HCT116 (cell line): ENCODE measurements around the gene PTCH2. TPM values are rescaled to one million over a fixed set of nuclear protein-coding genes. Genes with fewer than 3 reads are reported as not detected.

Experiments used
- ATAC-seq: fragments of 200-7000 bp; cut with Tn5 transposase; 2 replicates; pipeline ENCODE4 v1.9.1; 2020; ENCODE audit warnings: mild to moderate bottlenecking, moderate library complexity
- BruUV-seq: library from RNA; stranded (reverse); fragments of 400-500 nt; replicated peaks from 2 replicates; lab custom pipeline; 2021; lab: Mats Ljungman, UMichigan
- CTCF ChIA-PET: fragments of 300-600 bp; sonication (Branson Sonifier 250); formaldehyde crosslinking; loops from one replicate; lab custom pipeline; 2021; ENCODE audit warnings: antibody characterized with exemption; lab: Charles Lee
- POLR2A ChIA-PET: fragments of 300-600, 350-600 bp; sonication (Branson Sonifier 250); formaldehyde crosslinking; loops from one replicate; lab custom pipeline; 2021; ENCODE audit warnings: antibody characterized with exemption; lab: Charles Lee
- RAD21 ChIA-PET, 2 experiments: fragments of 300-600 bp; sonication (Branson Sonifier 250); formaldehyde crosslinking; loops; one replicate each; lab custom pipeline; 2023; ENCODE audit warnings: low total read pairs in 2 of 2; ENCODE audit not compliant: uncharacterized antibody in 2 of 2, unreplicated experiment in 2 of 2, low non-redundant PET in 1 of 2; lab: Charles Lee
- DNase-seq: peaks from one replicate; pipeline ENCODE4 v3.0.0-alpha.2; 2010; ENCODE audit warnings: low read depth, low spot score
- H2AFZ ChIP-seq: fragments of 200-600 bp; shearing (Covaris generic), sonication (generic); 2 replicates; pipeline ENCODE4 v1.6.1; 2017; ENCODE audit warnings: low read depth, mixed run types, mixed read lengths, antibody characterized with exemption, low read length; ENCODE audit not compliant: poor library complexity, severe bottlenecking
- H3K27ac ChIP-seq: 2 replicates; pipeline ENCODE4 v1.5.1; 2012; ENCODE audit warnings: low read depth, low read length
- H3K27me3 ChIP-seq: fragments of 200-600 bp; sonication (generic); 2 replicates; pipeline ENCODE4 v1.6.1; 2016; ENCODE audit warnings: mixed run types, low read length, mixed read lengths; ENCODE audit not compliant: insufficient read depth
- H3K36me3 ChIP-seq, 2 experiments: fragments of 200-500 bp in 1 of 2; fragments of 200-600 bp in 1 of 2; sonication (Bioruptor generic) in 1 of 2; sonication (generic) in 1 of 2; 2 replicates each; pipeline versions ENCODE4 v1.5.1 to v1.6.1; 2014 to 2016; ENCODE audit warnings: low read length in 2 of 2, inconsistent platforms in 1 of 2, mixed read lengths in 1 of 2, mixed run types in 1 of 2; ENCODE audit not compliant: insufficient read depth in 2 of 2, control insufficient read depth in 1 of 2
- H3K4me1 ChIP-seq, 2 experiments: fragments of 200-600 bp in 1 of 2; sonication (generic) in 1 of 2; 2 replicates each; pipeline versions ENCODE4 v1.5.1 to v1.6.1; 2012 to 2017; ENCODE audit warnings: low read length in 2 of 2, inconsistent platforms in 1 of 2, mild to moderate bottlenecking in 1 of 2, mixed read lengths in 1 of 2, mixed run types in 1 of 2, moderate library complexity in 1 of 2; ENCODE audit not compliant: insufficient read depth in 2 of 2, control insufficient read depth in 1 of 2
- H3K4me2 ChIP-seq: fragments of 200-600 bp; sonication (generic); 2 replicates; pipeline ENCODE4 v1.6.1; 2017; ENCODE audit warnings: mixed run types, low read length, mixed read lengths
- H3K4me3 ChIP-seq, 2 experiments: fragments of 200-600 bp in 1 of 2; sonication (generic) in 1 of 2; replicated peaks in 1 of 2; 2 replicates each; pipeline ENCODE4 v1.5.1; 2011 to 2016; ENCODE audit warnings: low read length in 2 of 2, control low read depth in 1 of 2, low read depth in 1 of 2, mild to moderate bottlenecking in 1 of 2, mixed read lengths in 1 of 2, mixed run types in 1 of 2
- H3K79me2 ChIP-seq: fragments of 200-600 bp; sonication (generic); 2 replicates; pipeline ENCODE4 v1.6.1; 2017; ENCODE audit warnings: mild to moderate bottlenecking, mixed run types, low read length, moderate library complexity, mixed read lengths; ENCODE audit not compliant: insufficient read depth
- H3K9ac ChIP-seq: fragments of 200-600 bp; sonication (generic); 2 replicates; pipeline ENCODE4 v1.6.1; 2016; ENCODE audit warnings: low read length, mixed read lengths
- H3K9me2 ChIP-seq: fragments of 200-600 bp; sonication (generic), shearing (Covaris generic); 2 replicates; pipeline ENCODE4 v1.6.1; 2017; ENCODE audit warnings: mixed run types, mild to moderate bottlenecking, moderate library complexity; ENCODE audit not compliant: insufficient read depth
- H3K9me3 ChIP-seq, 2 experiments: fragments of 200-500 bp in 1 of 2; fragments of 200-600 bp in 1 of 2; sonication (Bioruptor generic) in 1 of 2; sonication (generic) in 1 of 2; 2 replicates each; pipeline ENCODE4 v1.6.1; 2014 to 2017; ENCODE audit warnings: low read length in 2 of 2, mixed read lengths in 2 of 2, inconsistent platforms in 1 of 2, low read depth in 1 of 2, mild to moderate bottlenecking in 1 of 2, mixed run types in 1 of 2, moderate library complexity in 1 of 2; ENCODE audit not compliant: control insufficient read depth in 1 of 2, insufficient read depth in 1 of 2
- H4K20me1 ChIP-seq: fragments of 200-600 bp; sonication (generic), shearing (Covaris generic); 2 replicates; pipeline ENCODE4 v1.6.1; 2017; ENCODE audit warnings: mixed run types, mild to moderate bottlenecking, moderate library complexity; ENCODE audit not compliant: insufficient read depth
- CEBPB ChIP-seq: IDR thresholded peaks from 2 replicates; pipeline ENCODE4 v1.6.1; 2012; ENCODE audit warnings: low read depth
- EGR1 ChIP-seq: IDR thresholded peaks from 2 replicates; pipeline ENCODE4 v1.6.1; 2012; ENCODE audit warnings: low read depth
- ELF1 ChIP-seq: IDR thresholded peaks from 2 replicates; pipeline ENCODE4 v1.6.1; 2012; ENCODE audit warnings: low read depth, borderline replicate concordance
- EZH2 ChIP-seq: fragments of 200-600 bp; sonication (generic); IDR thresholded peaks from 2 replicates; pipeline ENCODE4 v1.6.1; 2017; ENCODE audit warnings: antibody characterized with exemption, mixed run types
- EZH2phosphoT487 ChIP-seq: fragments of 200-600 bp; IDR thresholded peaks from 2 replicates; pipeline ENCODE4 v1.6.1; 2018; ENCODE audit warnings: antibody characterized with exemption, borderline replicate concordance
- POLR2A ChIP-seq: IDR thresholded peaks from 2 replicates; pipeline ENCODE4 v1.7.0; 2011; ENCODE audit warnings: borderline replicate concordance; ENCODE audit not compliant: insufficient read depth, insufficient read length; ENCODE audit errors: extremely low read depth
- POLR2AphosphoS5 ChIP-seq: IDR thresholded peaks from 2 replicates; pipeline ENCODE4 v1.6.1; 2011; ENCODE audit warnings: mild to moderate bottlenecking, low read depth, low read length, moderate library complexity
- RAD21 ChIP-seq: IDR thresholded peaks from 2 replicates; pipeline ENCODE4 v1.6.1; 2012; ENCODE audit warnings: low read depth, mild to moderate bottlenecking
- SIN3A ChIP-seq: IDR thresholded peaks from 2 replicates; pipeline ENCODE4 v1.6.1; 2012; ENCODE audit warnings: low read depth
- SP1 ChIP-seq: IDR thresholded peaks from 2 replicates; pipeline ENCODE4 v1.6.1; 2012; ENCODE audit warnings: low read depth
- SRF ChIP-seq: IDR thresholded peaks from 2 replicates; pipeline ENCODE4 v1.6.1; 2012; ENCODE audit warnings: low read depth
- TCF7L2 ChIP-seq: IDR thresholded peaks from 2 replicates; pipeline ENCODE4 v1.7.0; 2011; ENCODE audit warnings: borderline replicate concordance, inconsistent platforms; ENCODE audit not compliant: insufficient read depth, insufficient read length; ENCODE audit errors: extremely low read depth
- ZFX ChIP-seq: fragments of 450-650 bp; IDR thresholded peaks from 2 replicates; pipeline ENCODE4 v1.6.1; 2017
- ZNF274 ChIP-seq: fragments of 200-500 bp; sonication (Bioruptor generic); IDR thresholded peaks from 2 replicates; pipeline ENCODE4 v1.6.1; 2014; ENCODE audit warnings: mild to moderate bottlenecking, low read depth, low read length, inconsistent platforms
- intact Hi-C: fragments of 100-400 bp; cut with micrococcal nuclease; formaldehyde crosslinking; loops from 2 replicates; pipeline ENCODE4 v1.10.0; 2022
- total RNA-seq: library from RNA; stranded (reverse); gene quantifications from one replicate; pipeline ENCODE4 v1.2.1, GENCODE V29; 2021; ENCODE audit not compliant: unreplicated experiment
- TF ChIP-seq, protein P1 (sequence below): IDR thresholded peaks from 2 replicates; pipeline ENCODE4 v1.6.1; 2012
- TF ChIP-seq, protein P2 (sequence below), 3 experiments: fragments of 200-600 bp in 1 of 3; sonication (generic) in 1 of 3; IDR thresholded peaks in 2 of 3; conservative IDR thresholded peaks in 1 of 3; 2 replicates each; pipeline ENCODE4 v1.5.1; 2012 to 2017; ENCODE audit warnings: low read depth in 2 of 3, low read length in 2 of 3, antibody characterized with exemption in 1 of 3, borderline replicate concordance in 1 of 3, control low read depth in 1 of 3, mild to moderate bottlenecking in 1 of 3, mixed read lengths in 1 of 3, mixed run types in 1 of 3, moderate library complexity in 1 of 3; ENCODE audit not compliant: insufficient read depth in 1 of 3

The PTCH2 gene
- total RNA-seq, 1 experiment from 2014 or later, result 1.3 TPM

GRCh38 chr1:44860331-44860730, 17.3 kb upstream of the PTCH2 start:
- ATAC-seq (no peak), DNase-seq (no peak)
- Histone ChIP-seq H3K4me2 (no peak overlapping the region), H3K36me3 (no peaks in the 10 kb centered on the region; a peak in 1 of 4 replicates), H3K9me3 (no peaks in the 10 kb centered on the region), H3K27me3 (no peaks in the 10 kb centered on the region), H3K4me1 (no peaks in the 10 kb centered on the region; a peak in 1 of 4 replicates), H4K20me1 (no peaks in the 10 kb centered on the region), H3K9me2 (no peaks in the 10 kb centered on the region), H3K79me2 (no peaks in the 10 kb centered on the region), H3K27ac (no peak overlapping the region), H3K4me3 (no peak overlapping the region), H2AFZ (no peak overlapping the region), H3K9ac (no peak overlapping the region)
- intact Hi-C loops, result no loop called here
- ChIA-PET POLR2A (interaction anchor here (1.4 kb wide), 1 partner anchor 60 kb away, joined by 4 read pairs; the partner anchor contains the start of gene PLK3), RAD21 (no interaction called here), CTCF (no interaction called here)
- no TSS peak for BruUV-seq
- TF ChIP-seq SRF (no peak), RAD21 (no peak), POLR2AphosphoS5 (no peak), ELF1 (no peak), ZFX (no peak), TCF7L2 (no peak), ZNF274 (no peak), SP1 (no peak), SIN3A (no peak)
- TF ChIP-seq, protein P1, sequence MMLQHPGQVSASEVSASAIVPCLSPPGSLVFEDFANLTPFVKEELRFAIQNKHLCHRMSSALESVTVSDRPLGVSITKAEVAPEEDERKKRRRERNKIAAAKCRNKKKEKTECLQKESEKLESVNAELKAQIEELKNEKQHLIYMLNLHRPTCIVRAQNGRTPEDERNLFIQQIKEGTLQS, result no peak

DNA sequence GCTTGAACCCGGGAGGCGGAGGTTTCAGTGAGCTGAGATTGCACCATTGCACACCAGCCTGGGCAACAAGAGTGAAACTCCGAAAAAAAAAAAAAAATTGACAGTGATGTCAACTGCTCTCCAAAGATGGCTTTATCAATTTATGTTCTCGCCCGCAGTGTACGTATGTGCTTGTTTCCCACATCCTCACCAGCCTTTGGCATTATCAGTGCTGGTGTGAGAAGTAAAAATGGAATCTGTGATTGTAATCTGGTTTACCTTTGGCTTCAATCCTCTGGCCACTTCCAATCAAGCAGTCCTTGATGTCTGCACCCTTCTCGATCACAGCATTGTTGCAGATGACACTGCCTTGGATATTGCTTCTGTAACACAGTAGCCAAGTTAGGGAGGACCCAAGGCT, 14.4 kb upstream of the PTCH2 start:
- intact Hi-C loops, result no loop called here
- TF ChIP-seq RAD21 (no peak), EZH2phosphoT487 (no peak), CEBPB (no peak), EZH2 (no peak), EGR1 (no peak), TCF7L2 (no peak), POLR2A (no peak), SIN3A (no peak), POLR2AphosphoS5 (no peak)
- TF ChIP-seq, protein P1, result no peak
- TF ChIP-seq, protein P2, sequence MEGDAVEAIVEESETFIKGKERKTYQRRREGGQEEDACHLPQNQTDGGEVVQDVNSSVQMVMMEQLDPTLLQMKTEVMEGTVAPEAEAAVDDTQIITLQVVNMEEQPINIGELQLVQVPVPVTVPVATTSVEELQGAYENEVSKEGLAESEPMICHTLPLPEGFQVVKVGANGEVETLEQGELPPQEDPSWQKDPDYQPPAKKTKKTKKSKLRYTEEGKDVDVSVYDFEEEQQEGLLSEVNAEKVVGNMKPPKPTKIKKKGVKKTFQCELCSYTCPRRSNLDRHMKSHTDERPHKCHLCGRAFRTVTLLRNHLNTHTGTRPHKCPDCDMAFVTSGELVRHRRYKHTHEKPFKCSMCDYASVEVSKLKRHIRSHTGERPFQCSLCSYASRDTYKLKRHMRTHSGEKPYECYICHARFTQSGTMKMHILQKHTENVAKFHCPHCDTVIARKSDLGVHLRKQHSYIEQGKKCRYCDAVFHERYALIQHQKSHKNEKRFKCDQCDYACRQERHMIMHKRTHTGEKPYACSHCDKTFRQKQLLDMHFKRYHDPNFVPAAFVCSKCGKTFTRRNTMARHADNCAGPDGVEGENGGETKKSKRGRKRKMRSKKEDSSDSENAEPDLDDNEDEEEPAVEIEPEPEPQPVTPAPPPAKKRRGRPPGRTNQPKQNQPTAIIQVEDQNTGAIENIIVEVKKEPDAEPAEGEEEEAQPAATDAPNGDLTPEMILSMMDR (IDR thresholded peaks at IDR 0.05 in 2 of 3, conservative IDR thresholded peaks at IDR 0.05 in 1 of 3; ENCODE audit: borderline replicate concordance in 1 of 3, insufficient read depth in 1 of 3, low read depth in 2 of 3, low read length in 2 of 3), result no peak

More for the DNA sequence above, 14.4 kb upstream of the PTCH2 start:
- Histone ChIP-seq H2AFZ (no peak overlapping the region), H3K27ac (no peak overlapping the region), H3K79me2 (no peaks in the 10 kb centered on the region), H3K9me3 (no peaks in the 10 kb centered on the region), H3K4me3 (no peak overlapping the region), H3K27me3 (no peaks in the 10 kb centered on the region), H4K20me1 (no peaks in the 10 kb centered on the region), H3K9me2 (no peaks in the 10 kb centered on the region), H3K4me1 (no peaks in the 10 kb centered on the region; a peak in 1 of 4 replicates), H3K9ac (no peak overlapping the region), H3K4me2 (no peak overlapping the region), H3K36me3 (no peaks in the 10 kb centered on the region)
- RAD21 ChIA-PET, result no interaction called here
- BruUV-seq, result no TSS peak
- DNase-seq (no peak), ATAC-seq (no peak)
- CTCF ChIA-PET, result no interaction called here
- POLR2A ChIA-PET, result interaction anchor here (2.1 kb wide), 1 partner anchor 136 kb away, joined by 6 read pairs; no protein-coding TSS in a partner anchor
